HG03342 (cell line): ENCODE data around the gene SLC6A18.

Experiments
- ATAC-seq: cut with Tn5 transposase; IDR thresholded peaks from one replicate; pipeline ENCODE4 v1.9.1; 2021; ENCODE audit warnings: mild to moderate bottlenecking, moderate library complexity; ENCODE audit not compliant: unreplicated experiment

SLC6A18 gene

DNA sequence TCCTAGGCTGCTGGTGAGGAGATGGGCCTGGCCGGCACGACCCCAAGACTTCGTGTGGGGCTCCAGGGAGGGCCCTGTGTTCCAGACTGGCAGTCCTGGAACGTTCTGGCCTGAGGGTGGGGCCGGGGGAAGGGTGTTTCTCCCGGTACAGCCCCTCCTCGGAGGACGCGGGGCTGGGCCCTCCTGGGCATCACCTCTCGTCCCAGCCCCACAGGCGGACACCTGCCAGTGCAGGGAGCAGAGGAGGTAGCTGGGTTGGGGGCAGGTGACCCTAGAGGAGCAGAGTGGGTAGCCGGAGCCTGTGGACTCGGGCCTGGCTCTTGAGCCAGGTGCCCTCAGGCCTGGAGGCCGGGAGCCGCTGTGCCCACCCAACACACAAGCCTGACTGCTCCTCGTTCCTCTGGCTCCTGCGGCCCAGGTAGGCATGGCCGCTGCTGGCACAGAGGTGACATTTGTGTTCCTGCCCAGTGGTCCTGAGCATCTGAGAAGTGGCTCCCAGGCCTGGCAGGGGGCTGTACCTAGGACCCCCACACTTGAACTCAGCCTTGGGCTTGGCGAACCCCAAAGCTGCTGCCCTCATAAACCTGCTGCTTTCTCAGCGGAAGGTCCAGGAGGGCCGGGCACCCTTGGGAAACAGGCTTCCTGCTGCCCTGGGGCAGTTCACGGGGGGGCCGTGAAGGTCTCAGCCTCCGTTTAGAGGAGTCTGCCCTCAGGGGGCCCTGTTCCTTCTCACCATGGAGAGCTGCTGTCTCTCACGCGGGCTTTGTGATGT lies 23.0 kb upstream of the SLC6A18 start:
- ATAC-seq: no peak

DNA sequence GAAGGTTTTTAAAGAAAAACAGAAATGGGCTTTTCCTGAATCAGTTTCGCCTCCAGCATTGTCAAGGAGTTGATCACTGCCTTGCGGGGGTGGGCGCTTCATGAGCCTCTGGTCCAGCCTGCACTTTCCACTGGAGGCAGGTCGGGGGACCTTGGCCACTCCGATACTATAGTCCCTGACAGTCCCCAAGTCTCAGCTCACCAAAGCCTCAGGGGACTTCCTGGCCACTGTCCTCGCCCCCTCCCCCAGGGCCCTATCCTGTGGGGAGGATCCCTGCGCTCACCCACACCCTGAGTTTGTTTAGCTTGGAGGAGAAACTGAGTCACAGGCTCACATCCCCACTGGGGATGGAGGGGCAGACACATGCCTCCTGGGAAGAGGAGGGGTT lies 22.4 kb upstream of the SLC6A18 start:
- no peak for ATAC-seq

DNA sequence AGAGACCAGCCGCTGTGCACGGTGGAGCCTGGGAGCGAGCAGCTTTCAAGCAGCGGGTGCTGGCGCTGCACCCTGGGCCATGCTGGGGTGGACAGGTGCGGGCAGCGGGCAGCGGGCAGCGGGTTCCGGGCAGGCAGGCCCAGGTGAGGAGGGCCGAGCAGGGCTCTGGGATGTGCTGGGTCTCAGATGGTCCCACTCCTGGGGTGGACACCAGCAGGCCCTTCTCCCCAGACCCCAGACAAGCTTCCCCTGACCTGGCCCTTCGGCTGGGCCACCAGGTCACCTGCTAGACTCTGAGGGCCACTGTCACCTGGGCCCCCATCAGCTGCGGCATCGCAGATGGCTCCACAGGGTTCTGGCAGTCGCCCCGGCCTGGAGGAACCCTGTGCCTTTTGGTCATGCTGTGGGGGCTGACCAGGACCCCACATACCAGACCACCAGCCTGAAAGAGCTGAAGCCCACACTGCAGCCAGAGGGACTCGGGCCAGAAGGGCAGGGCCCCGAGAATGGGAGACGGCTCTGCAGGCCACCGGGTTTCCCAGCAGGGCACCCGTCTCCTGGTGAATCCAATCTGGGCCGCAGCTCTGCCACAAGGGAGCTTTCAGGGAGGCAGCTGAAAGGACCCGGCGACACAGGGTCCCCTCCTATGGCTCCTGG lies 21.7 kb upstream of the SLC6A18 start:
- ATAC-seq: no peak

GRCh38 chr5:1203968-1204692 lies 21.1 kb upstream of the SLC6A18 start:
- ATAC-seq: no peak

DNA sequence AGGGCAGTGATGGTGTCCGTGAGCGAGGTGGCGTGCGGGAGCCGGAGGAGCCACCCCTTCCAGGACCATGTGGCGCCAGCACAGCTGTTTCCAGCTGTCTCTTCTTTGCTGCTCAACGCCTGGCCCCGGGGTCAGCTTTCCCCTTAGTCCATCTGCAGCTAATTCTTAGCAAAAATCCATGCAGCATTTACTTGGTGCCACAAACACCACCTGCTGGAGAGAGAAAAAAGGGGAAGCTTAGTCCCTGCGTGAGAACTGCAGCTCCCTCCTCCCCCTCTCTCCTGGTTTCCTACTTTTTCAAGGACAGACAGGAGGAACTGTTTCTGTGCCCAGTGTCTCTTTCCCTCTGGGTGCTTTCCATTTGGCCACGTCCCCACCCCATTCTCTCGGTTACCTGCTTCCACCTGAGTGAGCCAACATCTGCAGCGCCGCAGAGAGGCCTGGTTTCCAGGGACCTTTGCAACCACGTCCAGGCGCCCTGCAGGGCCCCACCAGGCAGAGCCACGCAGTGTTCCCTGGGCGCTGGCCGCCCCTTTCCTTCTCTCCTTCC lies 20.4 kb upstream of the SLC6A18 start:
- ATAC-seq: no peak

DNA sequence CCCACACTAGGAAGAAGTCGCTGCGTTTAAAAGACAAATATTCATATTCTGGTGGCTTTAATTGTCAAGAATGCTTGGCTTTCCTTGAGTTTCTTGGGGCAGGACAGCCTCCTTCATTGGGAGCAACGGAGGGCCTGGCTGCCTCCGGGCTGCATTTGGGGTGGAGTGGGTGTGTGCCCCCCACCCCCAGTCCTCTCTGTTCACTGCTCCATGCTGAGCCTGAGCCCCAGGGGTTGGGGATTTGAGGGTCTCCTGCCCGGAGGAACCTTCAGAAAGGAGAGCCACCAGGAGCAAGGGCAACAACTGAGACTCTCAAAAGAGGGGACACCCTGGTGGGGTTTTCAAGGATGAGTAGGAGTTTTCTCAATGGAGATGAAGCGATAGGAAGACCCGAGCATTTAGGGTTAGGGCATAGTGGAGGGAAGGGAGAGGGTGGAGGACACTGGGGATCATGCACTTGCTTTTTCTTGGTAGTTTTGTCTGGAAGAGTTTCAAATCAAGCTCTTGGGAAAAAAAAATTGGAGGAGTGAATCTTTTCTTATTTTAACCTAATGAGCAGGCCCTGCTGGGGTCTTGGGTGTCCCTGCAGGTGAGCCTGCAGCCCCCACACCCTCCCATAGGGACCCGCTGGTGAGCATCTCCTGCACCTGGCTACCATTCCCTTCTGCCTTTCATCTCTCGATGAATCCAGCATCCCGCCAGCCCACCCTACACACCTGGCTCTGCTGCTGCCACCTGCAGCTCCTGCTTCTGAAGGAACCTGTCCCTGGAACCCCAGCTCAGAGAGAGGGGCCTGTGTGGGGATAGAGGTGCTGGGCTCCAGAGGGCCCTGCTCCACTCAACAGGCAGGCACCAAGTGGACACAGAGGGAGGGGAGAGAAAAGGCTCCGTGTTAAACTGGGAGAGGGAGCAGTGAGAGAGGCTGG lies 19.7 kb upstream of the SLC6A18 start:
- no peak for ATAC-seq

DNA sequence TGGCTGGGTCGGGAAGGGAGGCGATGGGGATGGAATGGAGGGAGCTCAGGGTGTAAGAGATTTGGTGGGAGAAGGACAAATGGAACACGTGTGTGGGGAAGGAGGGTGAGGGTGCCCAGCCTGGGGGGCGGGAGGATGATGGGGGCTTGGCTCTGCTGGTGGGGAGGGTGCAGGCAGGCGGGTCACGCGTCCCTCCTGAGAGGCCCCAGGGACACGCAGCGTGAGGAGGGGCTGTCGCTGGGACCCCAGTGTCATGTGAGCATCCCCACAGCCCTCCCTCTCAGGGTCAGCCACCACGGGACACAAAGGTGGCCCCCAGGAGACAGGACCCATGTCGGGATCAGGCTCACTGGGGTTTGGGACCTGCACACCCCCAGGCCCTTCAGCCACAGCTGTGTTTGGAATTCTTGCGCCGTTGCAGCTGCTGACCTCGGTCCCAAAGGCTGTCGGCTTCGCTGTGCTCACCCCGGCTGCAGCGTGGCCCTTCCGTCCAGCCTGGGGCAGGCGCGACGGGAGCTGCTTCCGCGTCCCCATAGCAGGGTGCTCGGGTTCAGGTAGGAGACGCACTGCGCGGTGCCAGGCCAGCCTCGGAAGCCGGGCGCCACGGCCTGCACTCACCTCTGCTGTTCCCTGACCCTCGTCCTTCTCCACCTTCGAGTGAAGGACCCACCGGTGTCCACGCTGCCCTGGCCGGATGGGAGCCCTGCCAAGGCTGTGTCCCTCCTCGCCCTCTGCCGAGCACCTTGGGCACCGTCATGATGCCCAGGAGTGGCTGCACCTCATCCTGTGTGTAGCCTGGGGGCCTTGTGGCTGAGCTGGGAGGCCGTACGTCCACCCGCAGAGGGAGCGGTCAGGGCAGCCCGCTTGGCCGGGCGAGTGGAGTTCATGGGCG lies 18.4 kb upstream of the SLC6A18 start:
- ATAC-seq: no peak

GRCh38 chr5:1207555-1207954 lies 17.6 kb upstream of the SLC6A18 start:
- ATAC-seq: no peak

- ATAC-seq: no peak
Observed at GRCh38 chr5:1208221-1208742, 16.9 kb upstream of the SLC6A18 start.

DNA sequence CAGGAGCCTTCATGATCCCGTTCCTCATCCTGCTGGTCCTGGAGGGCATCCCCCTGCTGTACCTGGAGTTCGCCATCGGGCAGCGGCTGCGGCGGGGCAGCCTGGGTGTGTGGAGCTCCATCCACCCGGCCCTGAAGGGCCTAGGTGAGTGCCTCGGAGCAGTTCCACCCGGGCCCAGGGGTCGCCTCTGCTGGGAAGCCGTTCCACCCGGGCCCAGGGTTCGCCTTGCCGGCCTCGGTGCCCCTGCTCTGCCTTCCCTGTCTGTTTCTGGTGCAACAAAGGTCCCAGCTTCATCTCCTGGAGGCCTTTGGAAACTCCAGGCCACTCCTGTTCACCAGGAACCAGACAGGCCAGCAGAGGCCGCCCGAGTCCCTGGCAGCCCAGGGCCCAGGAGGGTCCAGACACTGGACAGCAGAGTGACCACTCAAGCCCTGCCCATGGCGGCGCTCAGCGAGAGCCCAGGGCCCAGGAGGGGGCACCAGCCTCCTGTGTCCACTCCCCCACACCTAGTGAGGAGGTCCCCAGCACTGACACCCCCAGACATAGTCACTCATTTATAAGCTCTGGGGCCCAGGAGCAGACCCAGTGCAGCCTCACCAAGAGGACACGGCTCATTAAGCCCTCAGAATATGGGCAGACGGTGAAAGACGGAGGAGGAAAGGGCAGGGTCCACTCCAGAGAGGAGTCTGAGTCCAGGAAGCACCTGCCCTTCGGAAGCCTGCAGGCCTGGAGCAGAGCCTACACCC lies 16.3 kb upstream of the SLC6A18 start:
- no peak for ATAC-seq

GRCh38 chr5:1209489-1209852 lies 15.7 kb upstream of the SLC6A18 start:
- no peak for ATAC-seq

GRCh38 chr5:1209896-1210776 lies 15.0 kb upstream of the SLC6A18 start:
- no peak for ATAC-seq

GRCh38 chr5:1210832-1211251 lies 14.3 kb upstream of the SLC6A18 start:
- ATAC-seq: no peak

GRCh38 chr5:1211701-1212100 lies 13.5 kb upstream of the SLC6A18 start:
- no peak for ATAC-seq

DNA sequence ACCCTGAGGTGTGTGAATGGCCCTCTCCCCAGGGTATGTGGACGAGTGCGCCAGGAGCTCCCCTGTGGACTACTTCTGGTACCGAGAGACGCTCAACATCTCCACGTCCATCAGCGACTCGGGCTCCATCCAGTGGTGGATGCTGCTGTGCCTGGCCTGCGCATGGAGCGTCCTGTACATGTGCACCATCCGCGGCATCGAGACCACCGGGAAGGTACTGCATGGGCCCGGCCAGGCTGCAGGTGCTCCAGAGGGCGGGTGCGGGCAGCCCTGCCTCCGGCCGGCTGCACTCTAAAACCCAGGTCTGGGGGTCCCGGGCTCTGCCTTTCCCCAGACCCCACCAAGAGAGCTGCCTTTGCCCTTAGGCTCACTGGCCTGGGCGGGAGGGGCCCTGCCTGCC lies 12.9 kb upstream of the SLC6A18 start:
- no peak for ATAC-seq

DNA sequence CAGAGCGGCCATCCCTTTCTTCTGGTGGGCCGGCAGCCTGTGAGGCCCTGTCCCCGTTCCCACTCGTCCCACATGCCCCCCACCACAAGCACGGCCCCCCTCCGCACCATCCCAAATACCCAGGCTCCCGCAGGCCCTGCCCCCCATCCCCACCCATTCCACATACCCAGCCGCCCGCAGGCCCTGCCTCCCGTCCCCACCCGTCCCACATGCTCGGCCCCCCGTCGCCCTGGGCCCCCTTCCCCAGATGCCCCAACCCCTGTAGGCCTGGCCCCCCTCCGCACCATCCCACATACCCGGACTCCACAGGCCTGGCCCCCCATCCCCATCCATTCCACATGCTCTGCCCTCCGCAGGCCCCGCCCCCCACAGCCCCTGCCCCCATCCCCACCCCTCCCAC lies 12.3 kb upstream of the SLC6A18 start:
- ATAC-seq: no peak

DNA sequence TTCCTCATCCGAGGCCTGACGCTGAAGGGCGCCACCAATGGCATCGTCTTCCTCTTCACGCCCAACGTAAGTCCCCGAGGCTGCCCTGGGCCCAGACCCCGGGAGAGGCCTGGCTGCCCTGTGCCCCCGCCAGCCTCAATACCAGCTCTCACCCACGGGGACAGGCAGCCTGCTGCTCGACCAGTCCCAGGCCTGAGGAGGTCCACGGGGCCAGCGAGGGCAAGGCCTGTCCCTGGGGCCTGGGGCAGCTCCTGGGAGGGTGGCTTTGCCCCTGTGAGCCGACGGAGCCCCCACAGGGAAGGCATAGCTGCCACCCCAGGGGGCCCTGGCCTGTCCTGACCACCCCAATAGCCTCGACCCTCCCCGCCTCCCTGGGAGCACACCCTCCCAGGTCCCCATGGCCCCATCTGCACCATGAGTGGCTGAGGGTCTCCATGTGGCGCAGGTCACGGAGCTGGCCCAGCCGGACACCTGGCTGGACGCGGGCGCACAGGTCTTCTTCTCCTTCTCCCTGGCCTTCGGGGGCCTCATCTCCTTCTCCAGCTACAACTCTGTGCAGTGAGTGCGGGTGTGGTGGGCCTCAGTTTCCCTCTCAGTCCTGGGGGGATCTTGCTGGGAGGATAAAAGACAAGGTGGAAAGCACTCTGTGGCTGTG lies 11.5 kb upstream of the SLC6A18 start:
- no peak for ATAC-seq
